ENCODE results near the gene SIRPA.

- TF ChIP-seq POLR2AphosphoS5 (IDR thresholded peaks at IDR 0.05; ENCODE audit: low read depth, low read length) (no peak), TAF1 (IDR thresholded peaks at IDR 0.05; ENCODE audit: borderline replicate concordance, insufficient read depth, low read length) (no peak)
- TF ChIP-seq, protein P1, sequence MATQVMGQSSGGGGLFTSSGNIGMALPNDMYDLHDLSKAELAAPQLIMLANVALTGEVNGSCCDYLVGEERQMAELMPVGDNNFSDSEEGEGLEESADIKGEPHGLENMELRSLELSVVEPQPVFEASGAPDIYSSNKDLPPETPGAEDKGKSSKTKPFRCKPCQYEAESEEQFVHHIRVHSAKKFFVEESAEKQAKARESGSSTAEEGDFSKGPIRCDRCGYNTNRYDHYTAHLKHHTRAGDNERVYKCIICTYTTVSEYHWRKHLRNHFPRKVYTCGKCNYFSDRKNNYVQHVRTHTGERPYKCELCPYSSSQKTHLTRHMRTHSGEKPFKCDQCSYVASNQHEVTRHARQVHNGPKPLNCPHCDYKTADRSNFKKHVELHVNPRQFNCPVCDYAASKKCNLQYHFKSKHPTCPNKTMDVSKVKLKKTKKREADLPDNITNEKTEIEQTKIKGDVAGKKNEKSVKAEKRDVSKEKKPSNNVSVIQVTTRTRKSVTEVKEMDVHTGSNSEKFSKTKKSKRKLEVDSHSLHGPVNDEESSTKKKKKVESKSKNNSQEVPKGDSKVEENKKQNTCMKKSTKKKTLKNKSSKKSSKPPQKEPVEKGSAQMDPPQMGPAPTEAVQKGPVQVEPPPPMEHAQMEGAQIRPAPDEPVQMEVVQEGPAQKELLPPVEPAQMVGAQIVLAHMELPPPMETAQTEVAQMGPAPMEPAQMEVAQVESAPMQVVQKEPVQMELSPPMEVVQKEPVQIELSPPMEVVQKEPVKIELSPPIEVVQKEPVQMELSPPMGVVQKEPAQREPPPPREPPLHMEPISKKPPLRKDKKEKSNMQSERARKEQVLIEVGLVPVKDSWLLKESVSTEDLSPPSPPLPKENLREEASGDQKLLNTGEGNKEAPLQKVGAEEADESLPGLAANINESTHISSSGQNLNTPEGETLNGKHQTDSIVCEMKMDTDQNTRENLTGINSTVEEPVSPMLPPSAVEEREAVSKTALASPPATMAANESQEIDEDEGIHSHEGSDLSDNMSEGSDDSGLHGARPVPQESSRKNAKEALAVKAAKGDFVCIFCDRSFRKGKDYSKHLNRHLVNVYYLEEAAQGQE (IDR thresholded peaks at IDR 0.05; ENCODE audit: insufficient read depth in 1 of 2, low read depth in 2 of 2, low read length in 2 of 2): no peak
Observed at GRCh38 chr20:1858871-1859270, 36.3 kb upstream of the SIRPA start.

Data from PFSK-1 (cell line).